ENCODE results near the gene SLC16A3. TPM values are rescaled to one million over a fixed set of nuclear protein-coding genes. Genes with fewer than 3 reads are reported as not detected.

SLC16A3 gene
- total RNA-seq, 2 donors from 2014 or later, result 2.0 to 5.4 TPM

GRCh38 chr17:82243648-82244412, 15.0 kb downstream of the SLC16A3 start:
- Histone ChIP-seq H3K36me3 (replicated peaks in 1 of 2; ENCODE audit: insufficient read depth in 1 of 2, low read depth in 2 of 2) (peaks cover 19 to 41% of the 10 kb centered on the region in 2 donors), H3K9me3 (no peaks in the 10 kb centered on the region), H3K4me3 (no peak overlapping the region), H3K4me1 (peaks cover 54% of the 10 kb centered on the region), H3K27me3 (no peaks in the 10 kb centered on the region), H3K27ac (peak overlapping the region in 2 of 4 donors; percentile 73 to 74)
- WGBS, 2 donors, result 89 to 95% methylated on average over 17 to 19 of the region's 19 CpGs
- DNase-seq (no peak), ATAC-seq (no peak)
- no peak for TF ChIP-seq POLR2A (IDR thresholded peaks at IDR 0.05)
- intact Hi-C loops (cut with DNase I), result no loop called here

- Histone ChIP-seq H3K9me3 (no peaks in the 10 kb centered on the region), H3K27ac (no peak overlapping the region), H3K27me3 (no peaks in the 10 kb centered on the region), H3K4me3 (no peak overlapping the region), H3K36me3 (replicated peaks in 1 of 2; ENCODE audit: insufficient read depth in 1 of 2, low read depth in 2 of 2) (peaks cover 27 to 45% of the 10 kb centered on the region in 2 donors), H3K4me1 (peaks cover 51% of the 10 kb centered on the region)
- no peak for TF ChIP-seq POLR2A (IDR thresholded peaks at IDR 0.05)
- TF ChIP-seq CTCF (IDR thresholded peaks at IDR 0.05), result peak in 5 of 7 experiments; percentile 13 to 38 (median 26)
- no peak for ATAC-seq
- 87 to 91% methylated on average over 35 to 39 of the region's 39 CpGs for WGBS, 2 donors
- intact Hi-C loops (cut with DNase I), result no loop called here
- DNase-seq, result no peak
Measured at GRCh38 chr17:82244413-82245133, 15.7 kb downstream of the SLC16A3 start.

GRCh38 chr17:82245134-82246039, 16.5 kb downstream of the SLC16A3 start:
- WGBS, 2 donors, result 90 to 92% methylated on average over 43 to 47 of the region's 47 CpGs
- H3K27me3 ChIP-seq, result no peaks in the 10 kb centered on the region
- peaks cover 43% of the 10 kb centered on the region for H3K4me1 ChIP-seq
- no peak overlapping the region for H3K4me3 ChIP-seq
- peaks cover 33 to 53% of the 10 kb centered on the region in 2 donors for H3K36me3 ChIP-seq (replicated peaks in 1 of 2; ENCODE audit: insufficient read depth in 1 of 2, low read depth in 2 of 2)
- peak overlapping the region in 1 of 4 donors; percentile 48 for H3K27ac ChIP-seq
- TF ChIP-seq CTCF (IDR thresholded peaks at IDR 0.05), result no peak
- TF ChIP-seq POLR2A (IDR thresholded peaks at IDR 0.05), result no peak
- no peaks in the 10 kb centered on the region for H3K9me3 ChIP-seq
- ATAC-seq, result no peak
- no peak for DNase-seq
- intact Hi-C loops (cut with DNase I), result no loop called here

GRCh38 chr17:82246040-82246364, 17.2 kb downstream of the SLC16A3 start:
- ATAC-seq, result no peak
- Histone ChIP-seq H3K27ac (peak overlapping the region in 2 of 4 donors; percentile 22 to 48), H3K4me1 (peaks cover 37% of the 10 kb centered on the region), H3K36me3 (replicated peaks in 1 of 2; ENCODE audit: insufficient read depth in 1 of 2, low read depth in 2 of 2) (peaks cover 39 to 59% of the 10 kb centered on the region in 2 donors), H3K9me3 (no peaks in the 10 kb centered on the region), H3K27me3 (no peaks in the 10 kb centered on the region), H3K4me3 (no peak overlapping the region)
- DNase-seq, result no peak
- 94 to 95% methylated on average over 5 of the region's 5 CpGs for WGBS, 2 donors
- TF ChIP-seq POLR2A (IDR thresholded peaks at IDR 0.05) (no peak), CTCF (IDR thresholded peaks at IDR 0.05) (no peak)
- intact Hi-C loops (cut with DNase I), result no loop called here

All from body of pancreas (tissue), 4 donors.